ENCODE data around the gene RNF19B. TPM values are rescaled to one million over a fixed set of nuclear protein-coding genes. Genes with fewer than 3 reads are reported as not detected.
A peak's percentile ranks its signal among the peaks of the same experiment; 100 is the strongest.

Gene RNF19B
- total RNA-seq: 100 to 1,000 TPM in 1 of 2 donors, 10 to 100 TPM in 1; 40.3 to 101 TPM
- long read RNA-seq, donor 1, transcript RNF19B-201 (9 exons, 2,334 nt): major isoform, 11 of 21 reads
- long read RNA-seq, donor 1, partial matches to known transcripts: 2 of 21 reads
- long read RNA-seq, donor 1, other reads (novel, unspliced or antisense): 1 of 21 reads
- long read RNA-seq, donor 2, transcript RNF19B-201 (9 exons, 2,334 nt): major isoform, 7 of 38 reads
- long read RNA-seq, donor 2, partial matches to known transcripts: 22 of 38 reads
- long read RNA-seq, donor 2, other reads (novel, unspliced or antisense): 7 of 38 reads

GRCh38 chr1:32964461-32965250, at the start of gene RNF19B:
Gene RNF19B, minus strand, starts transcription at chr1:32964809. Its CDS starts 124 bp downstream, at chr1:32964685.
- peak; percentile 99 for DNase-seq (ENCODE audit: low spot score)
- intact Hi-C loops (cut with DNase I): no loop called here

- DNase-seq (ENCODE audit: low spot score): no peak
- intact Hi-C loops (cut with DNase I): no loop called here
Measured at GRCh38 chr1:33013791-33014190, 49.2 kb upstream of the RNF19B start.

- intact Hi-C loops (cut with DNase I): no loop called here
- DNase-seq (ENCODE audit: low spot score): no peak
Measured at GRCh38 chr1:33012165-33012564, 47.6 kb upstream of the RNF19B start.

- DNase-seq (ENCODE audit: low spot score): peak; percentile 72
- intact Hi-C loops (cut with DNase I): no loop called here
Measured at GRCh38 chr1:33010932-33011731, 46.5 kb upstream of the RNF19B start.

GRCh38 chr1:33009561-33009960, 45.0 kb upstream of the RNF19B start:
- DNase-seq (ENCODE audit: low spot score): peak; percentile 6
- intact Hi-C loops (cut with DNase I): loop anchor here (5.0 kb wide), 1 partner anchor 77 kb away; no protein-coding TSS in a partner anchor

GRCh38 chr1:33008051-33008914, 43.7 kb upstream of the RNF19B start:
- DNase-seq (ENCODE audit: low spot score): peak; percentile 23
- intact Hi-C loops (cut with DNase I): loop anchor here (5.0 kb wide), 1 partner anchor 76 kb away; no protein-coding TSS in a partner anchor

- intact Hi-C loops (cut with DNase I): loop anchor here (5.0 kb wide), 1 partner anchor 75 kb away; no protein-coding TSS in a partner anchor
- DNase-seq (ENCODE audit: low spot score): peak; percentile 78
Measured at GRCh38 chr1:33007190-33008050, 42.8 kb upstream of the RNF19B start.

GRCh38 chr1:33005838-33006421, 41.3 kb upstream of the RNF19B start:
- DNase-seq (ENCODE audit: low spot score): peak; percentile 34
- intact Hi-C loops (cut with DNase I): loop anchor here (5.0 kb wide), 1 partner anchor 74 kb away; no protein-coding TSS in a partner anchor

GRCh38 chr1:33005117-33005837, 40.7 kb upstream of the RNF19B start:
- intact Hi-C loops (cut with DNase I): loop anchor here (5.0 kb wide), 1 partner anchor 73 kb away; no protein-coding TSS in a partner anchor
- DNase-seq (ENCODE audit: low spot score): peak; percentile 43

GRCh38 chr1:33004613-33005012, 40.0 kb upstream of the RNF19B start:
- intact Hi-C loops (cut with DNase I): loop anchor here (5.0 kb wide), 1 partner anchor 72 kb away; no protein-coding TSS in a partner anchor
- no peak for DNase-seq (ENCODE audit: low spot score)

- intact Hi-C loops (cut with DNase I): no loop called here
- peak; percentile 24 for DNase-seq (ENCODE audit: low spot score)
Measured at GRCh38 chr1:33003657-33004056, 39.0 kb upstream of the RNF19B start.

- intact Hi-C loops (cut with DNase I): no loop called here
- DNase-seq (ENCODE audit: low spot score): peak; percentile 16
Measured at GRCh38 chr1:33002006-33002405, 37.4 kb upstream of the RNF19B start.

GRCh38 chr1:33001282-33001681, 36.7 kb upstream of the RNF19B start:
- no peak for DNase-seq (ENCODE audit: low spot score)
- intact Hi-C loops (cut with DNase I): no loop called here

GRCh38 chr1:33000427-33001026, 35.9 kb upstream of the RNF19B start:
- peak; percentile 48 for DNase-seq (ENCODE audit: low spot score)
- intact Hi-C loops (cut with DNase I): no loop called here

GRCh38 chr1:32998997-32999396, 34.4 kb upstream of the RNF19B start:
- intact Hi-C loops (cut with DNase I): loop anchor here in 1 of 2 donors (5.0 kb wide), 1 partner anchor 47 kb away; no protein-coding TSS in a partner anchor
- peak; percentile 68 for DNase-seq (ENCODE audit: low spot score)

GRCh38 chr1:32998064-32998463, 33.5 kb upstream of the RNF19B start:
- intact Hi-C loops (cut with DNase I): loop anchor here in 1 of 2 donors (5.0 kb wide), 1 partner anchor 46 kb away; no protein-coding TSS in a partner anchor
- DNase-seq (ENCODE audit: low spot score): peak; percentile 72

Data from posterior vena cava (tissue), 2 donors.